Osteoblast (primary cell): ENCODE results near the gene CNOT1. TPM values are rescaled to one million over a fixed set of nuclear protein-coding genes. Genes with fewer than 3 reads are reported as not detected.

ENCODE experiments used
- DNase-seq: peaks from one replicate; pipeline ENCODE4 v3.0.0; 2011; ENCODE audit warnings: low spot score, mixed read lengths; ENCODE audit not compliant: insufficient read length; ENCODE audit errors: missing footprints
- H2AFZ ChIP-seq: 2 replicates; pipeline ENCODE4 v1.6.0; 2011; ENCODE audit warnings: mild to moderate bottlenecking, low read length
- H3K27ac ChIP-seq: 2 replicates; pipeline ENCODE4 v1.5.1; 2011; ENCODE audit warnings: mild to moderate bottlenecking, low read depth, low read length, moderate library complexity
- H3K27me3 ChIP-seq: 2 replicates; pipeline ENCODE4 v1.6.0; 2012; ENCODE audit warnings: mild to moderate bottlenecking, control low read depth, inconsistent platforms, low read length, moderate library complexity; ENCODE audit not compliant: insufficient read depth
- H3K36me3 ChIP-seq: 2 replicates; pipeline ENCODE4 v1.5.1; 2011; ENCODE audit warnings: mild to moderate bottlenecking, low read length, control low read depth, moderate library complexity; ENCODE audit not compliant: insufficient read depth
- H3K4me1 ChIP-seq: 2 replicates; pipeline ENCODE4 v1.5.1; 2011; ENCODE audit warnings: mild to moderate bottlenecking, low read length, control low read depth, moderate library complexity; ENCODE audit not compliant: insufficient read depth
- H3K4me2 ChIP-seq: 2 replicates; pipeline ENCODE4 v1.6.0; 2011; ENCODE audit warnings: mild to moderate bottlenecking, low read length; ENCODE audit not compliant: insufficient read depth
- H3K4me3 ChIP-seq: fragments of 200-600 bp; sonication (generic); 3 replicates; pipeline ENCODE4 v1.5.1; 2012; ENCODE audit warnings: mild to moderate bottlenecking, low read length, inconsistent platforms; ENCODE audit not compliant: insufficient read depth
- H3K79me2 ChIP-seq: 2 replicates; pipeline ENCODE4 v1.6.0; 2012; ENCODE audit warnings: mild to moderate bottlenecking, low read length, control low read depth, inconsistent platforms; ENCODE audit not compliant: insufficient read depth
- H3K9me3 ChIP-seq: 2 replicates; pipeline ENCODE4 v1.5.1; 2011; ENCODE audit warnings: low read depth, low read length, control low read depth
- H4K20me1 ChIP-seq: 2 replicates; pipeline ENCODE4 v1.6.0; 2012; ENCODE audit warnings: mild to moderate bottlenecking, low read length, control low read depth; ENCODE audit not compliant: insufficient read depth
- CTCF ChIP-seq: IDR thresholded peaks from 2 replicates; pipeline ENCODE4 v1.5.1; 2011; ENCODE audit warnings: mild to moderate bottlenecking, low read depth, low read length, moderate library complexity; ENCODE audit errors: extremely low read depth
- total RNA-seq: library from RNA; depleted of rRNA; stranded (reverse); fragments of >200 nt; gene quantifications from 2 replicates; pipeline ENCODE4 v1.2.3, GENCODE V29; 2012

CNOT1 gene
- total RNA-seq, 1 donor, result 122 TPM

- Histone ChIP-seq H3K79me2 (no peaks in the 10 kb centered on the region), H3K36me3 (no peaks in the 10 kb centered on the region), H3K4me3 (peak overlapping the region; percentile 72), H3K9me3 (no peaks in the 10 kb centered on the region), H3K4me2 (peak overlapping the region; percentile 84), H4K20me1 (peaks cover 3% of the 10 kb centered on the region), H3K4me1 (peaks cover 12% of the 10 kb centered on the region), H3K27ac (no peak overlapping the region), H3K27me3 (no peaks in the 10 kb centered on the region), H2AFZ (peak overlapping the region; percentile 65)
- DNase-seq, result peak; percentile 88
- no peak for TF ChIP-seq CTCF
These were observed 129.0 kb downstream of the CNOT1 start for GRCh38 chr16:58500430-58501241.

DNA sequence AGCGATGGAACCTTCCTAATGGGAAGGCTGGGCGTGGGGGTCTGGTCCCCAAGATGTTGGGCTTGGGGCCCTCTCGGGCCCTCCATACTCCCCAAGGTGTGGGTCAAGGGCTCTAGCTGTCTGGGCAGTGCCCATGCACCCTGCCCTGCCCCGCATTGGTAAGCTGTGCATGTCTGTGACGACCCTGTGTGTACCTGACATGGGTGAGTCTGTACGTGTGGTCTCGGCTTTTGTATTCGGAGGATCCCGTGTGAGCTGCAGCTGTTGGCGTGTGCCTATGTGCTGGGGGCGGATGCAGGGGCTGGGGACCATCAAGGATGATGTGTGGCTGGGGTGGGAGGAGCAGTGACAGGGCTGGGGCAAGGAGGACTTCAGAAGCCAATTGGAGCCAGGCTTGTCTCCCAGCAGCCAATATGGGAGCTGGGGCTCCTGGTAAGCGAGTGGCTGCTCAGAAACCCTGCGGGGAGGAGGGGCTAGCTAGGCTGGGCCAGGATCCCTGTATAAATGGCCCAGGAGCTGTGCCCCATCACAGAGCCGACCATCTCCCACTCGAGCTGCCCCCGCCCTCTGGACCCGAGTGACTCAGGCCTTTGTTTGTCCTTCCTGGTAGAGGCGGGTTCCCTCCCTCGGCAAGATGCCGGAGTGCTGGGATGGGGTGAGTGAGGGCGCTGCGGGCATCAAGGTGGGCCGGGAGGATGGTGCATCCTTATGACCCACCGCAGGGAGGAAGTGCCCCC is 129.8 kb downstream of the CNOT1 start, which contains the start of gene NDRG4:
Gene NDRG4, plus strand, starts transcription at position 529 of the 737 bp plus-strand sequence. Its CDS starts 106 bp downstream, at position 635.
- no peak for TF ChIP-seq CTCF
- no peaks in the 10 kb centered on the region for H3K79me2 ChIP-seq
- H3K27ac ChIP-seq, result no peak within 1 kb of the TSS
- peak within 1 kb of the TSS; percentile 65 for H2AFZ ChIP-seq
- peak within 1 kb of the TSS; percentile 84 for H3K4me2 ChIP-seq
- DNase-seq, result peak; percentile 95
- H3K4me1 ChIP-seq, result peaks cover 13% of the 10 kb centered on the region
- H3K36me3 ChIP-seq, result no peaks in the 10 kb centered on the region
- H4K20me1 ChIP-seq, result peaks cover 3% of the 10 kb centered on the region
- H3K9me3 ChIP-seq, result no peaks in the 10 kb centered on the region
- H3K4me3 ChIP-seq, result peak within 1 kb of the TSS; percentile 72
- H3K27me3 ChIP-seq, result no peaks in the 10 kb centered on the region

DNA sequence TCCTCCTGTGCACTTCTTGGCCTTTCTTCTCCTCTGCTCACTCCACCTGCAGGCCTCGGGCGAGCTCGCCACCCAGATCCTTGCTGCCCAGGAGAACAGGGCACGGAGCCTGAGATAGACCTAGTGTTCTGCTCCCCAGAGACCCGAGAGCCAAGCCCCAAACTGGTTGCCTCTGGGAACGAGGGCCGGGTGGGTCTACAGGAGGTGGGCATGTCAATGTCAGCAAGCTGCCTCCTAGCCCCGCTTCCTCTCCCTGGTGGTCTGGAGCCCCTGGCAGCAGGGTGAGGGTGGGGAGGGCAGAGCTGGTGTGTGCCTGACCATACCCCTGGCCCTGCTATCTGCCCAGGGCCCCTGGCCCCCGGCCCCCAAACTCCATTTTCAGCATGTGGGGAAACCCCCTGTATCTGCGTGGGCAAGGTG is 130.5 kb downstream of the CNOT1 start:
- no peak overlapping the region for H2AFZ ChIP-seq
- peaks cover 13% of the 10 kb centered on the region for H3K4me1 ChIP-seq
- no peak overlapping the region for H3K4me3 ChIP-seq
- H3K27ac ChIP-seq, result no peak overlapping the region
- no peaks in the 10 kb centered on the region for H3K36me3 ChIP-seq
- DNase-seq, result no peak
- H3K9me3 ChIP-seq, result no peaks in the 10 kb centered on the region
- no peak for TF ChIP-seq CTCF
- H4K20me1 ChIP-seq, result peaks cover 3% of the 10 kb centered on the region
- H3K27me3 ChIP-seq, result no peaks in the 10 kb centered on the region
- H3K79me2 ChIP-seq, result no peaks in the 10 kb centered on the region
- no peak overlapping the region for H3K4me2 ChIP-seq
